Measurements from ENCODE around the gene SPINK8. TPM values are rescaled to one million over a fixed set of nuclear protein-coding genes. Genes with fewer than 3 reads are reported as not detected.

The SPINK8 gene
- total and polyA plus RNA-seq, 9 donors: not detected

DNA sequence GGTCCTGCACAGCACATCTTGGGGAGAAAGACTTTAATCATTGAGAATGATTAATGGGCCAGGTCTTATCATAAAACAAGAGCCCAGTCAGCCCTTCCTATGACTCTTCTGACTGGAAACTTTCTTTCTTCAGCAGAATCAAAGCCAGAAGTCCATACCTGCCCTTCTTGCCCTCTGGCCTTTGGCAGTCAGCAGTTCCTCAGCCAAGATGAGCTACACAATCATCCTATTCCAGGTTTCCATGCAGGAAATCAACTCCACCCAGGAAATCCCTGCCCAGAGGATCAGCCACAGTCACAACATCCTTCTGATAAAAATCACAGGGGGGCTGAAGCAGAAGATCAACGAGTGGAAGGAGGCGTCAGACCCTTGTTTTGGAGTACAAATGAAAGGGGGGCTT is 65.7 kb downstream of the SPINK8 start:
- 56 to 73% (median 57%) methylated on average over 2 of the region's 2 CpGs for WGBS, 3 donors
- H3K9me3 ChIP-seq: no peaks in the 10 kb centered on the region
- TF ChIP-seq POLR2A (IDR thresholded peaks at IDR 0.05) (no peak), EP300 (IDR thresholded peaks at IDR 0.05) (no peak)
- TF ChIP-seq, protein P1, sequence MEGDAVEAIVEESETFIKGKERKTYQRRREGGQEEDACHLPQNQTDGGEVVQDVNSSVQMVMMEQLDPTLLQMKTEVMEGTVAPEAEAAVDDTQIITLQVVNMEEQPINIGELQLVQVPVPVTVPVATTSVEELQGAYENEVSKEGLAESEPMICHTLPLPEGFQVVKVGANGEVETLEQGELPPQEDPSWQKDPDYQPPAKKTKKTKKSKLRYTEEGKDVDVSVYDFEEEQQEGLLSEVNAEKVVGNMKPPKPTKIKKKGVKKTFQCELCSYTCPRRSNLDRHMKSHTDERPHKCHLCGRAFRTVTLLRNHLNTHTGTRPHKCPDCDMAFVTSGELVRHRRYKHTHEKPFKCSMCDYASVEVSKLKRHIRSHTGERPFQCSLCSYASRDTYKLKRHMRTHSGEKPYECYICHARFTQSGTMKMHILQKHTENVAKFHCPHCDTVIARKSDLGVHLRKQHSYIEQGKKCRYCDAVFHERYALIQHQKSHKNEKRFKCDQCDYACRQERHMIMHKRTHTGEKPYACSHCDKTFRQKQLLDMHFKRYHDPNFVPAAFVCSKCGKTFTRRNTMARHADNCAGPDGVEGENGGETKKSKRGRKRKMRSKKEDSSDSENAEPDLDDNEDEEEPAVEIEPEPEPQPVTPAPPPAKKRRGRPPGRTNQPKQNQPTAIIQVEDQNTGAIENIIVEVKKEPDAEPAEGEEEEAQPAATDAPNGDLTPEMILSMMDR (IDR thresholded peaks at IDR 0.05): no peak
- H3K4me3 ChIP-seq: no peak overlapping the region
- intact Hi-C loops (cut with DNase I): no loop called here
- DNase-seq: no peak
- H3K36me3 ChIP-seq: no peaks in the 10 kb centered on the region
- H3K27me3 ChIP-seq: no peaks in the 10 kb centered on the region
- H3K27ac ChIP-seq: no peak overlapping the region
- H3K4me1 ChIP-seq (ENCODE audit: insufficient read depth): no peaks in the 10 kb centered on the region

- TF ChIP-seq EP300 (IDR thresholded peaks at IDR 0.05): no peak
- no peak for TF ChIP-seq POLR2A (IDR thresholded peaks at IDR 0.05)
- TF ChIP-seq, protein P1 (IDR thresholded peaks at IDR 0.05): no peak
- intact Hi-C loops (cut with DNase I): no loop called here
- 94 to 100% (median 95%) methylated on average over 1 of the region's 1 CpG for WGBS, 3 donors
These were observed 74.9 kb downstream of the SPINK8 start for GRCh38 chr3:48258530-48258929.

More at GRCh38 chr3:48258530-48258929, 74.9 kb downstream of the SPINK8 start:
- H3K27ac ChIP-seq: no peak overlapping the region
- H3K9me3 ChIP-seq: no peaks in the 10 kb centered on the region
- H3K4me1 ChIP-seq (ENCODE audit: insufficient read depth): no peaks in the 10 kb centered on the region
- H3K4me3 ChIP-seq: no peak overlapping the region
- H3K36me3 ChIP-seq: no peaks in the 10 kb centered on the region
- no peaks in the 10 kb centered on the region for H3K27me3 ChIP-seq
- DNase-seq: no peak

MicroRNAs encoded within 50 kb of the gene (microRNA counts, 767-probe panel; counts per million panel counts)
- microRNA hsa-miR-2115-5p: 530 counts per million, percentile 78 among the panel's probes with 10 or more counts

Small RNAs within 50 kb of the gene (microRNA-seq; reads per million reads assigned to microRNA genes)
- gene MIR2115: 0 to 0.18 (median 0) reads per million in 3 donors

Small RNAs within 50 kb of the gene (small RNA-seq; reads per million reads assigned to genes)
- gene MIR2115 (0.25 reads per million), gene RF00019 (not detected), gene RN7SL321P (not detected)

Other genes starting within 250 kb of the SPINK8 start
- gene CDC25A, start 145.2 kb downstream of the SPINK8 start, total RNA-seq: 1 to 10 TPM; 1.1 to 4.4 (median 3.3) TPM
- 1 to 10 TPM; 1.4 to 2.1 TPM for gene CDC25A, start 145.2 kb downstream of the SPINK8 start, polyA plus RNA-seq
- gene CAMP, start 110.2 kb downstream of the SPINK8 start, total RNA-seq: 1 to 10 TPM in 1 of 7 donors, not detected in 6; 1.1 TPM
- under 1 TPM in 1 of 2 donors, not detected in 1; 0.12 TPM for gene CAMP, start 110.2 kb downstream of the SPINK8 start, polyA plus RNA-seq
- gene ZNF589, start 92.6 kb downstream of the SPINK8 start, total RNA-seq: 10 to 100 TPM in 6 of 7 donors, 1 to 10 TPM in 1; 9.7 to 17.8 (median 14.4) TPM
- gene ZNF589, start 92.6 kb downstream of the SPINK8 start, polyA plus RNA-seq: 10 to 100 TPM in 1 of 2 donors, 1 to 10 TPM in 1; 7.9 to 18.8 TPM
- gene NME6, start 32.3 kb downstream of the SPINK8 start, total RNA-seq: 10 to 100 TPM; 17.8 to 35.7 (median 30.5) TPM
- 10 to 100 TPM; 13.3 to 16.8 TPM for gene NME6, start 32.3 kb downstream of the SPINK8 start, polyA plus RNA-seq
- under 1 TPM in 4 of 7 donors, not detected in 3; 0.22 to 0.46 (median 0.28) TPM for gene FBXW12, start 38.6 kb upstream of the SPINK8 start, total RNA-seq
- under 1 TPM in 1 of 2 donors, not detected in 1; 0.33 TPM for gene FBXW12, start 38.6 kb upstream of the SPINK8 start, polyA plus RNA-seq
- 100 to 1,000 TPM in 2 of 7 donors, 10 to 100 TPM in 5; 70.8 to 166 (median 83.7) TPM for gene PLXNB1, start 96.4 kb upstream of the SPINK8 start, total RNA-seq
- 10 to 100 TPM; 11.2 to 90.2 TPM for gene PLXNB1, start 96.4 kb upstream of the SPINK8 start, polyA plus RNA-seq
- gene CCDC51, start 106.5 kb upstream of the SPINK8 start, total RNA-seq: 1 to 10 TPM; 6.3 to 8.5 (median 7.5) TPM
- gene CCDC51, start 106.5 kb upstream of the SPINK8 start, polyA plus RNA-seq: 1 to 10 TPM; 9.1 to 9.9 TPM
- 100 to 1,000 TPM; 138 to 318 (median 199) TPM for gene TMA7, start 106.6 kb upstream of the SPINK8 start, total RNA-seq
- gene TMA7, start 106.6 kb upstream of the SPINK8 start, polyA plus RNA-seq: 100 to 1,000 TPM; 350 to 380 TPM
- gene ATRIP, start 113.1 kb upstream of the SPINK8 start, total RNA-seq: 1 to 10 TPM; 3.9 to 7.9 (median 6.4) TPM
- gene ATRIP, start 113.1 kb upstream of the SPINK8 start, polyA plus RNA-seq: 10 to 100 TPM in 1 of 2 donors, 1 to 10 TPM in 1; 6.4 to 11.4 TPM
- gene SHISA5, start 170.5 kb upstream of the SPINK8 start, total RNA-seq: 100 to 1,000 TPM in 5 of 7 donors, 10 to 100 TPM in 2; 62.5 to 150 (median 138) TPM
- 100 to 1,000 TPM in 1 of 2 donors, 10 to 100 TPM in 1; 59.7 to 118 TPM for gene SHISA5, start 170.5 kb upstream of the SPINK8 start, polyA plus RNA-seq
- gene PFKFB4, start 223.1 kb upstream of the SPINK8 start, total RNA-seq: 1 to 10 TPM; 3.3 to 8.0 (median 5.6) TPM
- 1 to 10 TPM; 2.3 to 6.3 TPM for gene PFKFB4, start 223.1 kb upstream of the SPINK8 start, polyA plus RNA-seq
- under 1 TPM in 3 of 7 donors, not detected in 4; 0.18 to 0.22 (median 0.20) TPM for gene UCN2, start 230.1 kb upstream of the SPINK8 start, total RNA-seq
- gene UCN2, start 230.1 kb upstream of the SPINK8 start, polyA plus RNA-seq: under 1 TPM in 1 of 2 donors, not detected in 1; 0.18 TPM

All from ovary (tissue), 9 donors.